Astrocyte (in vitro differentiated cells and primary cell): ENCODE measurements around the gene GKAP1.

Source experiments
- CTCF ChIP-seq: IDR thresholded peaks from 2 replicates; pipeline ENCODE4 v1.5.1; 2011; ENCODE audit warnings: low read depth, mild to moderate bottlenecking, inconsistent platforms, low read length, moderate library complexity; ENCODE audit not compliant: insufficient read depth
- EZH2 ChIP-seq: IDR thresholded peaks from 2 replicates; pipeline ENCODE4 v1.6.1; 2012; ENCODE audit warnings: mild to moderate bottlenecking, low read length, inconsistent platforms; ENCODE audit not compliant: insufficient read depth

- no peak for TF ChIP-seq EZH2
- no peak for TF ChIP-seq CTCF
Observed at GRCh38 chr9:83707768-83708514, 109.6 kb downstream of the GKAP1 start, which contains the start of gene UBQLN1.
